Globus pallidus (tissue), 1 donor: ENCODE data around the gene EVC.

Source experiments
- DNase-seq: peaks from one replicate; pipeline ENCODE4 v3.0.0-alpha.2; 2015; ENCODE audit warnings: low spot score

EVC gene

GRCh38 chr4:5710961-5711478 is at the start of gene EVC:
TSS of gene EVC (plus strand) at chr4:5711201. CDS start at chr4:5711381, 180 bp downstream.
- DNase-seq = peak; percentile 23

- DNase-seq = no peak
Measured at GRCh38 chr4:5661237-5661636, 49.8 kb upstream of the EVC start.

DNA sequence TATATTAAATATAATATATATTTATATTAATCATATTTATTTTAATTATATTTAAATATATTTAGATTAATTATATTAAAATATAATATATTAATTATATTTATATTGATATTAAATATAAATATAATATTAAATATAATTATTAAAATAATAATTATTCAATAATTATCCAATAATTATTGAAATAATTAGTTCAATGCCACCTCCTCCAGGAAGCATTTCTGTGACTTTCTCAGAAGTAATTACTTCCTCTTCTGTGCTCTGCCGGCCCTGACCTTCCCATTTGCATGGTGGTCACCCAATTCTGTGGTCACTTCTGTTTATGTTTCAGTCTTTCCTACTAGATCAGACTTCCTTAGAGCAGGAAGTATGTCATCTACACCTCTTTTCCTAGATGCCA is 48.4 kb upstream of the EVC start:
- no peak for DNase-seq

DNA sequence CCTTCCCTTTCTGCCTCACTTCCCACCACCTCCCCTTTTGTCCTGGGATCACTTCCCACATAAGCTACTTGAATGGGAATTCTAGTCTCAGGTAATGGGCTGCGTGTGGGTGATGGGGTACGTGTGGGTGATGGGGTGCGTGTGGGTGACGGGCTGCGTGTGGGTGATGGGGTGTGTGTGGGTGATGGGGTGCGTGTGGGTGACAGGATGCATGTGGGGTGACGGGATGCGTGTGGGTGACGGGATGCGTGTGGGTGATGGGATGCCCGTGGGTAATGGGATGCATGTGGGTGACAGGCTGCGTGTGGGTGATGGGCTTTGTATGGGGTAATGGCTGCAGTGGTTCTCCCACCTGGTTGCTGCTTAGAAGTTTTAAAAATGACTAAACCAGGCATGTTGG is 46.2 kb upstream of the EVC start:
- DNase-seq = no peak

GRCh38 chr4:5666741-5667140 is 44.3 kb upstream of the EVC start:
- no peak for DNase-seq

GRCh38 chr4:5676763-5677162 is 34.2 kb upstream of the EVC start:
- DNase-seq = no peak

GRCh38 chr4:5678977-5679376 is 32.0 kb upstream of the EVC start:
- no peak for DNase-seq

GRCh38 chr4:5683566-5683965 is 27.4 kb upstream of the EVC start:
- DNase-seq = no peak

- DNase-seq = no peak
Measured at GRCh38 chr4:5685296-5685695, 25.7 kb upstream of the EVC start.

DNA sequence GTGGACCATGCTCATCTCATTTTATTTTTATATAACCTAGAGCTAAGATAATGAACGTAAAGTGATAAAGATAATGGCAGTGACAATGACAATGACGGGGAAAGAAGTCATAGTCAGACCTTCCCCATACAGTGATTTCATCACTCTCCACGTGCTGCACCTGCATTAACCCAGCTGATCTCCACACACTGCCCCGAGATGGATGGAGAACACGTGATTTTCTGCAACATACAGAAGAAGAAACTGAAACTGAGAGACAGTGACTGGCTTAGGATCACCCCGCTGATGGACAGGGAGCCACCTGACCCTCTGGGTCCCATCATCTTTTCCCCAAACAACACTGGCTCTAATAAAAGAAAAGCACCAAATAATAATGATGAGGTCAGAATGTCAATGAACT is 24.7 kb upstream of the EVC start:
- no peak for DNase-seq

GRCh38 chr4:5689065-5689464 is 21.9 kb upstream of the EVC start:
- DNase-seq = no peak

DNA sequence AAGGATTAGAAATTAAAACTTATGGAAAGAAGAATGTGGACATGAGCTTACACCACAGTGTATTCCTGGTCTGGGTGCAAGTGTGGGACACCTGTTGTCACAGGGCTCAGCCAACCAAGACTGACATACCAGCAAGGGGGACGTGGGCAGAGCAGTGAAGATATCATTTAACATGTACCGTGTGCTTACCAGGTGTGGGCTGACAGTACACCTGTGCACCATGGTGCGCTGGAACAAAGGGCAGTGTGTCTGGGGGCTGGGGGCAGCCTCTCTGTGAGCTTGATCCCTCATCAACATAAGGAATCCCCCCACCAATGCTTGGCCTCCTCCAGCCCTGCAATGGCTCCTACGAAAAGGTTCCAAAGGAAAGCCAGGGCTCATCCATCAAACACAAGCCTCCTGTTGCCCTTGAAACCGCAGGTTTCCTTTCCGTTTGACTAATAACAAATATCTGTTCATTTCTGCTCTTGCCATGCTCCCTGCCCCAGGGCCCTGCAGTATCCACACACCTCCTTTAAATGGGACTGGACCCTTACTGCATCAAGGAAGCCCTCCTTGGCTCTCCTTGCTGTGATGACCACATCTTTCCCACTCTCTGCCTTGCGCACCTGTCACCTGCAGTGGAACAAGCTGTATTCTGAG is 19.4 kb upstream of the EVC start:
- DNase-seq = no peak

DNA sequence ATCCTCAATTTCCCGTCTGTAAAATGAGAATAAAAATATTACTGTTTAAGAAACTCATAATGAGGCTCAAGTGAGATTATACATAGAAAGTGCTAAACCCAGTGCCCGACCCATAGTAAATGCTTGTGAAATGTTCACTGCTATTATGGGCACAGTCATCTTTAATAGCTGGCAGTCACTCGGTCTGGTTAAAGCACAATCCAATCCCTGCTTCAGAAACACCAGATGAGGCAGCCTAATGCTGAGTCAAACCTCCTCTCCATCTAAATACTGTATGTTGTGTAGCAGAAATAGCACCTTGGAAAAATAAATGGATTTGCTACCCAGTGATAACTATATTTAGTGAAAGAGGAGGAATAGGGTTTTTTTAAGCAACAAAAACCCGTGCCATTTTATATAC is 17.1 kb upstream of the EVC start:
- DNase-seq = no peak

DNA sequence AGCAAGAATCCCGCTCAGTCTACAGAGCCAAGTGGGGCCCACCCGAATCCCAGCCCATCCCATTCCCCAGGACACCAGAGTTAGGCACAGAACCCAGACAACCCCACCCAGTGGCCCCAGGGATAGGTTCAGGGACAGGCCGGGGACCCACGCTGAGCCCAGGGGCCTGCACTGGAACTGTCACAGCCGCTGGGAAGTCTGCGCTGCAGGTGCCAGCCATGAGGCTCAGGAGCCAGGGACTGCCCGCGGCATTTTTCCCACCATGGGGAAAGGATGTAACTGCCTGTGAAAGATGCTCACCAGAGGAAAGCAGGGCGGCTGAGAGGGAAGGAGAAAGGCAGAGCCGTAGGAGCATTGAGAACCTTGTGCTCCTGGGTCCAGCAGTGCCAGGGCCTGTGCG is 14.7 kb upstream of the EVC start:
- no peak for DNase-seq

DNA sequence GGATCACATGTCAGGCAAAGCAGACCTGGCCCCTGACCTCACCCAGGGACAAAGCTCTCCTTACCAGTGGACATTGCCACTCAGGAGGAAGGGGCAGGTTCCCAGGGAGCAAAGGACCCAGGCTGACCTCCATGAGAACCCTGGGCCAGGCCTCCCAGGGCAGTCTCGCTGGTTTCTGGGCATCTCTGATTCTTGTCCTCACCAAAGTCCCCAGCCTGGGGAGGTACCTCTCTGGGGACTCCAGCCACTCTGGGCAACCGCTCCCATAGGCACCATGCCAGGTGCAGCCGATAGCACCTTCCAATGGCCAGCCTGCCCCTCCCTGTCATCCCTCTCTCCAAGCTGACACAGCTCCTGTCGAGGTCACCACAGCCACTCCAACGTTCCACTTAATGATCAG is 10.5 kb upstream of the EVC start:
- DNase-seq = no peak

DNA sequence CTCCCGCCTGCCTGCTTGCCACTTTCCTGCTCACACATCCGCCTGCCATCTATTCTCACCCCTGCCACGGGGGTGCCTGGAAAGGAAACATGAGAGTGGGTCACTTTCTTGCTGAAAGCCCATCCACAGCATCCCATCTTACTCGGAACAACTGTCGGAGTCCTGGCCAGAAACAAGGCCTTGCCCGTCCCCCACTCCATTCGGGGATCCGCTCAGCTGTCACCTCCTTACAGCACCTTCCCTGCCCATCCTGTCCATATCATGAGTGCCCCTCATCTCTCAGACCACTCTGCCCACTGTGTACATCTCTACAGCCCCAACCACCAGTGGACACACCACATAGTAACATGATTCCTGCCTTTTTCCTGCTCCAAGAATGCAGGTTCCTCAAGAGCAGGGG is 9.0 kb upstream of the EVC start:
- DNase-seq = no peak

DNA sequence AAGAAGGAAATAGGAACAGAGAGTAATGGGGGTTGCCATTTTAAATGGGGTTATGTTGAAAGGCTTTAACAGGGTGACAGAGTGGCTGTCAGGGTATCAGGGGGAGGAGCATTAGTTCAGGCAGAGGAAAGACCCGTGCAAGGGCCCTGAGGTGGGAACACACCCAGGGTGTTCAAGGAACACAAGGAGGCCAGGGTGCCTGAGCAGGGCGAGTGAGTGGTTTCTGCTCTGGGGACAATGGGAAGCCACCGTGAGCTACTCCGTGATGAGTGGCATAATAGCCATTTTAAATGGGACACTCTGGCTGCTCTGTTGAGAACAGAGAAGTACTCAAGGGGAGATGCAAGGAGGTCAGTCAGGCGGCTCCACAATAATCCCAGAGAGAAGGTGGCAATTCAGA is 7.2 kb upstream of the EVC start:
- DNase-seq = no peak

- no peak for DNase-seq
Measured at GRCh38 chr4:5704276-5704675, 6.7 kb upstream of the EVC start.

DNA sequence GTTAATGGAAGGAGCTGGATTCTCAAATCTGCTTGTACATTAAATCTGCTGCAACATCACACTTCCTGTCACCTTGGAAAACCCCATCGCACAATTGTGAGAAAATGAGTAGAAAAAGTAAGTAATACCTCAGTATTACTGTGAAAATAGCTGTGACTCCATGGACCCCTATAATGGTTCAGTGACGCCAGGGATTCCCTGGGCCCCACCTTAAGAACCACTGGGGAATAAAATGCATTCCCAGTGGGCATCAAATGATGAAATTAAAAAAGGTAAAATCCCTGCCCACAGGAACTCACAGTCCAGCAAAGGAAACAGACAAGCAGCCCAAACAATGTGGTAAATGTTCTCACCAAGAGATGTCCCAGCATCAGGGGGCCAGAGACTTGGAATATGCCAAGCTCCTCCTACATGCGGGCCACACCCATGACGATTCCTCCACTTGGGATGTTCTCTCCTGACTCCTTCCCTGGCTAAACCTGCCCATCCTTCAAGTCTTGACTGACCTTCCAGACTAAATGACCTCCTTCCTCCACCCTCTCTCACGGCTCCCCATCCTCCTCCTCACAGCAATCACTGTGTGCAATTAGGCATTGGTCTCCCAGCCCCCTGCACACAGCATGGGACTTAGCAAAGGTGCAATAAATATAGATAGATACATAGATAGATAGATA is 5.2 kb upstream of the EVC start:
- DNase-seq = no peak

GRCh38 chr4:5706486-5707290 is 4.3 kb upstream of the EVC start:
- DNase-seq = no peak

- DNase-seq = no peak
Measured at GRCh38 chr4:5707366-5707765, 3.6 kb upstream of the EVC start.

DNA sequence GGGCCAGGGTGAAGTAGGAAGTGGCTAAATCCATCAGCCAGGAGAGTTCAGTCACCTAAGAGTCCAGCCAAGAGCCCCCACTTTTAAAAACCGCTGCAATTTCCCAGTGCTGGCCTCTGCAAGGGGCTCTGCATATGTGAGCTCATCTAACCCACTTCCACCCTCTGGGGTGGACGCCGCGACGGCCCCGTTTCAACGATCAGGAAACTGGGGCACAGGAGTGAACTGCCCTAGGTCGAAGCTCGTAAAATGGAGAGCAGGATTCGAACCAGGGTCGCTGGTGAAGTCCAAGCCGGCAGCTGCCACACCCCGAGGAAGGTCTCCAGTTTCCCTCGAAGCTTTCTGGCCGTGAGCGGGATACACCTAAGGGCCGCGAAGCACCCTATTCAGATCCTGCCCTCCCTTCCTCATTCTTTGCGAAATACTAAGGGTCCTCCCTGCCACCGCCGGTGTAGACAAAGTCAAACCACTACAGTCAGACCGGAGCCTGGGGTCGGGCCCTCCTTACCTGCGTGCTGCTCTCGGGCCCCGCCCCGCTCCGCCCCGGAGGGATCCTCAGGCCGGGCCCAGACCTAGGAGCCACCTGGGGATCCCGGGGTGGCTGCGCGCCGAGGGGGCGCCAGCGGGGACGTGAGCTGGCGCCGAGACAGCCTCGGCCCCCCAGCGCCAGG is 3.1 kb upstream of the EVC start:
- no peak for DNase-seq
